Stimulated activated naive B cell treated with anti-CD40 and anti-IgM and Interleukin-4, amounts not matched to agents 10 μg/mL and 1 μg/mL and 100 μg/mL, for 72 hours (primary cell): ENCODE results near the gene MALT1.

ENCODE experiments used
- ATAC-seq, 2 donors: fragments of 150-1000 bp; cut with Tn5 transposase; replicated peaks; 2 replicates each; pipeline ENCODE4 v1.10.0; 2021; ENCODE audit warnings: moderate library complexity in 1 of 2
- DNase-seq: peaks from one replicate; pipeline ENCODE4 v3.0.0; 2021
- H3K27ac Mint-ChIP-seq: one replicate; pipeline ENCODE4 v1.8.0; 2022; ENCODE audit warnings: mild to moderate bottlenecking, mixed read lengths
- H3K27me3 Mint-ChIP-seq, 2 donors: one replicate each; pipeline ENCODE4 v1.8.0; 2022; ENCODE audit warnings: mixed read lengths in 2 of 2
- H3K36me3 Mint-ChIP-seq, 2 donors: one replicate each; pipeline ENCODE4 v1.8.0; 2022; ENCODE audit warnings: mixed read lengths in 2 of 2, mild to moderate bottlenecking in 1 of 2
- H3K4me1 Mint-ChIP-seq, 2 donors: one replicate each; pipeline ENCODE4 v1.8.0; 2022; ENCODE audit warnings: mixed read lengths in 2 of 2, mild to moderate bottlenecking in 1 of 2
- H3K4me3 Mint-ChIP-seq, 2 donors: one replicate each; pipeline ENCODE4 v1.8.0; 2022; ENCODE audit warnings: mild to moderate bottlenecking in 2 of 2, mixed read lengths in 2 of 2, moderate library complexity in 1 of 2
- H3K9me3 Mint-ChIP-seq, 2 donors: one replicate each; pipeline ENCODE4 v1.8.0; 2022; ENCODE audit warnings: mixed read lengths in 2 of 2, mild to moderate bottlenecking in 1 of 2

The MALT1 gene

GRCh38 chr18:58690259-58690658, 19.0 kb downstream of the MALT1 start:
- peaks cover 0 to 3% of the 10 kb centered on the region in 2 donors for H3K9me3 Mint-ChIP-seq
- H3K4me3 Mint-ChIP-seq = no peak overlapping the region
- H3K36me3 Mint-ChIP-seq = peaks cover 47 to 68% of the 10 kb centered on the region in 2 donors
- ATAC-seq = no peak
- H3K27ac Mint-ChIP-seq = peak overlapping the region; percentile 84
- peaks cover 33 to 61% of the 10 kb centered on the region in 2 donors for H3K4me1 Mint-ChIP-seq
- DNase-seq = no peak
- H3K27me3 Mint-ChIP-seq = no peaks in the 10 kb centered on the region

GRCh38 chr18:58691256-58691655, 20.0 kb downstream of the MALT1 start:
- no peak overlapping the region for H3K27ac Mint-ChIP-seq
- peaks cover 40 to 70% of the 10 kb centered on the region in 2 donors for H3K4me1 Mint-ChIP-seq

DNA sequence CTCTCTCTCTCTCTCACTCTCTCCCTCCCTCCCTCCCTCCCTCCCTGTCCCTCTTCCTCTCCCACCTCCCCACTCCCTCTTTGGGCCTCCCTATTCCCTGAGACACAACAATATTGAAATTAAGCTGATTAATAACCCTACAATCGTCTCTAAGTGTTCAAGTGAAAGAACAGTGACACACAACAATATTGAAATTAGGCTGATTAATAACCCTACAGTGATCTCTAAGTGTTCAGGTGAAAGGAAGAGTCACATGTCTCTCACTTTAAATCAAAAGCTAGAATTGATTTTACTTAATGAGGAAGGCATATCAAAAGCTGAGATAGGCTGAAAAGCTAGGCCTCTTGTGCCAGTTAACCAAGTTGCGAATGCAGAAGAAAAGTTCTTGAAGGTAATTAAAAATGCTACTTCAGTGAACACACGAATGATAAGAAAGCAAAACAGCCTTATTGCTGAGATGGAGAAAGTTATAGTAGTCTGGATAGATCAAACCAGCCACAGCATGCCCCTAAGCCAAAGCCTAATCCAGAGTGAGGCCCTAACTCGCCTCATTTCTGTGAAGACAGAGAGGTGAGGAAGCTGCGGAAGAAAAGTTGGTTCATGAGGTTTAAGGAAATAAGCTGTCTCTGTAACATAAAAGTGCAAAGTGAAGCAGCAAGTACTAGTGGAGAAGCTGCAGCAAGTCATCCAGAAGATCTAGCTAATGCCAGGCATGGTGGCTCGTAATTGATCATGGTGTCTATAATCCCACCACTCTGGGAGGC, 21.3 kb downstream of the MALT1 start:
- H3K4me3 Mint-ChIP-seq = no peak overlapping the region
- ATAC-seq (no peak), DNase-seq (no peak)
- peaks cover 0 to 3% of the 10 kb centered on the region in 2 donors for H3K9me3 Mint-ChIP-seq
- peaks cover 50 to 67% of the 10 kb centered on the region in 2 donors for H3K36me3 Mint-ChIP-seq
- H3K27me3 Mint-ChIP-seq = no peaks in the 10 kb centered on the region
- H3K27ac Mint-ChIP-seq = peak overlapping the region; percentile 51
- peaks cover 36 to 68% of the 10 kb centered on the region in 2 donors for H3K4me1 Mint-ChIP-seq

More at GRCh38 chr18:58691256-58691655, 20.0 kb downstream of the MALT1 start:
- Mint-ChIP-seq H3K36me3 (peaks cover 48 to 70% of the 10 kb centered on the region in 2 donors), H3K9me3 (peaks cover 0 to 3% of the 10 kb centered on the region in 2 donors), H3K4me3 (no peak overlapping the region), H3K27me3 (no peaks in the 10 kb centered on the region)
- DNase-seq = no peak
- ATAC-seq = no peak

DNA sequence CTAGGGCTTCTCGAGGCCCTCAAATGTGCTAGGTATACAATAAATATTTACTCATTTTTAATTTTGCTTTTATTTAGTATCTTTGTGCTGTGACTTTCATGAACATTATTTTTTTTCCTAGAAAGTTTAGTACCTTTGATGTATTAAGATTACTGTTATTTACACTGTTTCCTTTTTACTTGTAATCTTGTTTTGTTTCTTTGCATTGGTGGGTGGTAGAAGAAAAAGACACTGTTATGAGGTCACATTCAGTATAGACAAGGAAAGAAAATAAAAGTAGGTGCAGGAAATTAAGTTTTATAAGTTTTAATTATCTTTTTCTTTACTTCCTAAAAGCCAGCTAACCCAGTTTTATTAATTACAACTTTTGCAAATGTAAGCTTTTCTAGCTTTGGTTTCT, 23.0 kb downstream of the MALT1 start:
- H3K36me3 Mint-ChIP-seq = peaks cover 47 to 60% of the 10 kb centered on the region in 2 donors
- no peak for DNase-seq
- no peak overlapping the region for H3K4me3 Mint-ChIP-seq
- peaks cover 32 to 63% of the 10 kb centered on the region in 2 donors for H3K4me1 Mint-ChIP-seq
- no peak overlapping the region for H3K27ac Mint-ChIP-seq
- peaks cover 0 to 2% of the 10 kb centered on the region in 2 donors for H3K9me3 Mint-ChIP-seq
- no peak for ATAC-seq
- no peaks in the 10 kb centered on the region for H3K27me3 Mint-ChIP-seq

GRCh38 chr18:58694720-58695468, 23.6 kb downstream of the MALT1 start:
- Mint-ChIP-seq H3K9me3 (peaks cover 0 to 2% of the 10 kb centered on the region in 2 donors), H3K4me1 (peaks cover 30 to 58% of the 10 kb centered on the region in 2 donors), H3K4me3 (no peak overlapping the region), H3K27me3 (no peaks in the 10 kb centered on the region), H3K36me3 (peaks cover 42 to 54% of the 10 kb centered on the region in 2 donors), H3K27ac (no peak overlapping the region)
- DNase-seq (no peak), ATAC-seq (no peak)

DNA sequence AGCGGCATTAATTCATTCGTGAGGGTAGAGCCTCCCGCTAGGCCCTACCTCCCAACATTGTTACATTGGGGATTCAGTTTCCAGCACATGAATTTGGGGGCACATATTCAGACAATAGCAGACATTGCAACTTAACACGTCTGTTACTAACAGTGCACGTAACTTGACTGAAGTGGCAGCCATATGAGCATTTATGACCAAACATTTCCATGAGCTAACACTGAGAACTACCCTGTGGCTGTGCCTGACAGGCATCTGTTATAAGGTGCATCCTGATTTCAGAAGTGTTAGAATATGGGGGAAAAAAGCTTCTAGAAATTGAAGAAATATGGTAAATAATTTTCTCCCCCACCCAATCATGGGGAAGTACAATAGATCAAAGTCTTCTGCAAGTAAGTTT, 24.5 kb downstream of the MALT1 start:
- Mint-ChIP-seq H3K27me3 (no peaks in the 10 kb centered on the region), H3K27ac (no peak overlapping the region), H3K4me1 (peaks cover 25 to 52% of the 10 kb centered on the region in 2 donors), H3K9me3 (peaks cover 0 to 2% of the 10 kb centered on the region in 2 donors), H3K4me3 (no peak overlapping the region), H3K36me3 (peaks cover 33 to 46% of the 10 kb centered on the region in 2 donors)
- ATAC-seq (peak; percentile 39 to 53), DNase-seq (no peak)

- H3K36me3 Mint-ChIP-seq = peaks cover 38 to 52% of the 10 kb centered on the region in 2 donors
- DNase-seq (no peak), ATAC-seq (no peak)
- peaks cover 26 to 61% of the 10 kb centered on the region in 2 donors for H3K4me1 Mint-ChIP-seq
- H3K27ac Mint-ChIP-seq = peak overlapping the region; percentile 4
- peaks cover 0 to 2% of the 10 kb centered on the region in 2 donors for H3K9me3 Mint-ChIP-seq
- H3K27me3 Mint-ChIP-seq = no peaks in the 10 kb centered on the region
- no peak overlapping the region for H3K4me3 Mint-ChIP-seq
Measured at GRCh38 chr18:58697146-58697545, 25.9 kb downstream of the MALT1 start.

GRCh38 chr18:58698701-58699193, 27.5 kb downstream of the MALT1 start:
- no peak overlapping the region for H3K4me3 Mint-ChIP-seq
- peaks cover 47 to 59% of the 10 kb centered on the region in 2 donors for H3K36me3 Mint-ChIP-seq
- no peak overlapping the region for H3K27ac Mint-ChIP-seq
- H3K27me3 Mint-ChIP-seq = no peaks in the 10 kb centered on the region
- H3K9me3 Mint-ChIP-seq = peaks cover 0 to 2% of the 10 kb centered on the region in 2 donors
- no peak for DNase-seq
- ATAC-seq = no peak
- H3K4me1 Mint-ChIP-seq = peaks cover 24 to 53% of the 10 kb centered on the region in 2 donors

DNA sequence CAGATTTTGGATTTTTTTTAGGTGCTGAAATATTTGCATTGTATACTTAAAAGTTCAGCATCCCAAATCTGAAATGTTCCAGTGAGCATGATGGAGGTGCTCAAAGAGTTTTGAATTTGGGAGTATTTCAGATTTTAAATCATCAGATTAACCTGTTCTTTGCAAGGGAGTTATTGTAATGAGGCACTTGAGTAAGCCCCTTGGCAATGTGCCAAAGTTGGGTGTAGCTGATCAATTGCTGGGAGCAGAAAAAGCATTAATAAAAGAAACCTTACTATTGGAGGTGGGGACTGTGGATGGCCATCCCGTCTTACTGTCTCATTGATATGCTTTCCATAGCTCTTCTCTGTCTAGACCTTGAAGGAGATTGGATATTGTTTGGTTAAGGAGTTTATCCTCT, 28.3 kb downstream of the MALT1 start:
- ATAC-seq = no peak
- DNase-seq = no peak
- H3K4me1 Mint-ChIP-seq = peaks cover 23 to 45% of the 10 kb centered on the region in 2 donors
- no peaks in the 10 kb centered on the region for H3K27me3 Mint-ChIP-seq
- H3K36me3 Mint-ChIP-seq = peaks cover 53 to 61% of the 10 kb centered on the region in 2 donors
- H3K9me3 Mint-ChIP-seq = peaks cover 0 to 2% of the 10 kb centered on the region in 2 donors
- H3K4me3 Mint-ChIP-seq = no peak overlapping the region
- H3K27ac Mint-ChIP-seq = no peak overlapping the region

GRCh38 chr18:58700209-58700608, 28.9 kb downstream of the MALT1 start:
- no peak overlapping the region for H3K27ac Mint-ChIP-seq
- DNase-seq = no peak
- no peaks in the 10 kb centered on the region for H3K27me3 Mint-ChIP-seq
- ATAC-seq = no peak
- peaks cover 17 to 38% of the 10 kb centered on the region in 2 donors for H3K4me1 Mint-ChIP-seq
- no peak overlapping the region for H3K4me3 Mint-ChIP-seq
- peaks cover 50 to 60% of the 10 kb centered on the region in 2 donors for H3K36me3 Mint-ChIP-seq
- no peaks in the 10 kb centered on the region for H3K9me3 Mint-ChIP-seq

DNA sequence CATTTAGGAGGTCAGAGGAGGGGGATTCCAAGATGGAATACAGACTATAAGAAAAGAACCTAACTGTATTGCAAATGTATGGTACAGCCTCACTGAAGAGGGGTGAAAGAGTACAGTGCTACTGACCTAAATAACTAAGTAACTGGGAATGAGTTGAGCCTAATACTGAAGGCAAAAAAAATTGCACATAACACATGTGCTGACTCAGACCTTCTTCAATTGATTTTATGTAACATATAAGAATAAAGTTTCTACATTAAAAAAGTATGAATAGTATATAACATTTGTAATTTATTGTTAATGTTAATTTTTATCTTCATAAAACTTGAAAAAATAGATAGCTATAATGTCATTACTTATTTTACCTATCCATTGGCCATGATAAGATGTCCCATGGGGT, 41.7 kb downstream of the MALT1 start:
- no peak overlapping the region for H3K27ac Mint-ChIP-seq
- DNase-seq (no peak), ATAC-seq (no peak)
- H3K27me3 Mint-ChIP-seq = no peaks in the 10 kb centered on the region
- no peak overlapping the region for H3K4me3 Mint-ChIP-seq
- no peaks in the 10 kb centered on the region for H3K9me3 Mint-ChIP-seq
- peaks cover 24 to 41% of the 10 kb centered on the region in 2 donors for H3K4me1 Mint-ChIP-seq
- peaks cover 23 to 47% of the 10 kb centered on the region in 2 donors for H3K36me3 Mint-ChIP-seq

GRCh38 chr18:58714259-58714658, 43.0 kb downstream of the MALT1 start:
- peak overlapping the region; percentile 15 for H3K27ac Mint-ChIP-seq
- peaks cover 31 to 50% of the 10 kb centered on the region in 2 donors for H3K4me1 Mint-ChIP-seq
- DNase-seq (peak; percentile 32), ATAC-seq (peak; percentile 96)
- no peaks in the 10 kb centered on the region for H3K27me3 Mint-ChIP-seq
- peaks cover 31 to 48% of the 10 kb centered on the region in 2 donors for H3K36me3 Mint-ChIP-seq
- peak overlapping the region; percentile 11 to 59 for H3K4me3 Mint-ChIP-seq
- no peaks in the 10 kb centered on the region for H3K9me3 Mint-ChIP-seq

- Mint-ChIP-seq H3K27me3 (no peaks in the 10 kb centered on the region), H3K27ac (no peak overlapping the region), H3K4me1 (peaks cover 33 to 53% of the 10 kb centered on the region in 2 donors), H3K4me3 (no peak overlapping the region), H3K9me3 (no peaks in the 10 kb centered on the region), H3K36me3 (peaks cover 33 to 48% of the 10 kb centered on the region in 2 donors)
- DNase-seq (no peak), ATAC-seq (no peak)
Measured at GRCh38 chr18:58714821-58715220, 43.6 kb downstream of the MALT1 start.

DNA sequence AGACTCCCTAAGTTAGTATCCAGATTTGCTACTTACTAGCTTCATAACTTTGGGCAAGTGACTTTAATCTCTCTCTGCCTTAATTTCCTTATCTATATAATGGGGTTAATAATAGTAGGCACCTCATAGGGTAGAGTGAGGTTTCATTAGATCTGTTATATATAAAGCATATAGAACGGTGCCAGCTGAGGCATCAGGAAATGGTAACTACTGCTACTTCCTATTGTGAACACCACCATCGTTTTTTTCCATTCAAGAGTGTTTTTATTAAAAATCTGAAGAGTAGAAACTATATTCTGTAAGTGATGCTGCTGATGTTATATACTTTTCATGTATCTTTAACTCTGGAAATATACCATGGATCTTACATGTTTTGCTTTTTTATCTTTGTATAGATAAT, 44.3 kb downstream of the MALT1 start:
- Mint-ChIP-seq H3K4me1 (peaks cover 35 to 59% of the 10 kb centered on the region in 2 donors), H3K9me3 (no peaks in the 10 kb centered on the region), H3K36me3 (peaks cover 37 to 53% of the 10 kb centered on the region in 2 donors), H3K27me3 (no peaks in the 10 kb centered on the region), H3K4me3 (no peak overlapping the region), H3K27ac (peak overlapping the region; percentile 54)
- ATAC-seq (no peak), DNase-seq (no peak)
